Measurements from ENCODE around the gene ADGRF5.

Gene ADGRF5, protein sequence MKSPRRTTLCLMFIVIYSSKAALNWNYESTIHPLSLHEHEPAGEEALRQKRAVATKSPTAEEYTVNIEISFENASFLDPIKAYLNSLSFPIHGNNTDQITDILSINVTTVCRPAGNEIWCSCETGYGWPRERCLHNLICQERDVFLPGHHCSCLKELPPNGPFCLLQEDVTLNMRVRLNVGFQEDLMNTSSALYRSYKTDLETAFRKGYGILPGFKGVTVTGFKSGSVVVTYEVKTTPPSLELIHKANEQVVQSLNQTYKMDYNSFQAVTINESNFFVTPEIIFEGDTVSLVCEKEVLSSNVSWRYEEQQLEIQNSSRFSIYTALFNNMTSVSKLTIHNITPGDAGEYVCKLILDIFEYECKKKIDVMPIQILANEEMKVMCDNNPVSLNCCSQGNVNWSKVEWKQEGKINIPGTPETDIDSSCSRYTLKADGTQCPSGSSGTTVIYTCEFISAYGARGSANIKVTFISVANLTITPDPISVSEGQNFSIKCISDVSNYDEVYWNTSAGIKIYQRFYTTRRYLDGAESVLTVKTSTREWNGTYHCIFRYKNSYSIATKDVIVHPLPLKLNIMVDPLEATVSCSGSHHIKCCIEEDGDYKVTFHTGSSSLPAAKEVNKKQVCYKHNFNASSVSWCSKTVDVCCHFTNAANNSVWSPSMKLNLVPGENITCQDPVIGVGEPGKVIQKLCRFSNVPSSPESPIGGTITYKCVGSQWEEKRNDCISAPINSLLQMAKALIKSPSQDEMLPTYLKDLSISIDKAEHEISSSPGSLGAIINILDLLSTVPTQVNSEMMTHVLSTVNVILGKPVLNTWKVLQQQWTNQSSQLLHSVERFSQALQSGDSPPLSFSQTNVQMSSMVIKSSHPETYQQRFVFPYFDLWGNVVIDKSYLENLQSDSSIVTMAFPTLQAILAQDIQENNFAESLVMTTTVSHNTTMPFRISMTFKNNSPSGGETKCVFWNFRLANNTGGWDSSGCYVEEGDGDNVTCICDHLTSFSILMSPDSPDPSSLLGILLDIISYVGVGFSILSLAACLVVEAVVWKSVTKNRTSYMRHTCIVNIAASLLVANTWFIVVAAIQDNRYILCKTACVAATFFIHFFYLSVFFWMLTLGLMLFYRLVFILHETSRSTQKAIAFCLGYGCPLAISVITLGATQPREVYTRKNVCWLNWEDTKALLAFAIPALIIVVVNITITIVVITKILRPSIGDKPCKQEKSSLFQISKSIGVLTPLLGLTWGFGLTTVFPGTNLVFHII (N-terminal part only)

DNA sequence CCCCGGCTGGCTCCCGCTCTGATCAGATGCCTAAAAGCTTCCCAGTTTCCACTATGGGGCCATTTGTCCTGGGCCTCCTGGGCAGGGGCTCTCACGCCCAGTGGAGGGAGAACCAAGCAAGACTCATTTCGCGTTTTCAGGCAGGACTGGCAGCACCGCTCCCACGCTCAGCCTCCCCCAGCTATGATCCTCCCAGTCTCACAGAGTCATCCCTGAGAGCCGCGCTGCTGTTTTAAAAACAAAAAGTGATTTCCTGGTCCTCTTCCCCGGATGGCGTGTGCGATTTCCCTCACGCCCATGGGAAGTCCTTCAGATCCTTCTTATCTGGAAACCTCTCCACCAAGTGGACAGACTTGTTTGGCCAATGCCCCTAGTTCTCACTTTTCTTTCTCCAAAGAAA, at the start of gene ADGRF5:
ADGRF5 (minus strand) TSS at position 208 of the 400 bp plus-strand sequence. CDS start 15,176 bp downstream, outside the sequence.
- DNase-seq, result no peak

DNA sequence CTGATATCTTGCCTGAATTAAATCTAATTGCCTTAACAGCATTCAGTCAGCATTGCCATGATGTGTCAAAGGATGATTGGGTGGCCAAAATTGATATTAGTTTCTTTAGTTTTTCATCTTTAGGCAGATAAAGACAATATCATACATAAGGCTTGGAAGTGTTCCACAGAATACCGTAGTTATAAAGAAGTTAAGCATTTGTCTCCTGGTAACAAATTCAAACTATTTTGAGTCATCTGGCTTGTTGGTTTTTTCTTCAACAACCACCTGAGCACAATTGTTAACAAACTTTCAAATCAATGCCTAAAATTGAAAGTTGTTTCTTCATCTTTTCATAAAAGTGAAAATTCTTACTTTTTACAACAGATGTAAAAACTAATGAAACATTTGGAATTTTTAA, 47.5 kb upstream of the ADGRF5 start:
- DNase-seq, result peak; percentile 16 to 31

DNA sequence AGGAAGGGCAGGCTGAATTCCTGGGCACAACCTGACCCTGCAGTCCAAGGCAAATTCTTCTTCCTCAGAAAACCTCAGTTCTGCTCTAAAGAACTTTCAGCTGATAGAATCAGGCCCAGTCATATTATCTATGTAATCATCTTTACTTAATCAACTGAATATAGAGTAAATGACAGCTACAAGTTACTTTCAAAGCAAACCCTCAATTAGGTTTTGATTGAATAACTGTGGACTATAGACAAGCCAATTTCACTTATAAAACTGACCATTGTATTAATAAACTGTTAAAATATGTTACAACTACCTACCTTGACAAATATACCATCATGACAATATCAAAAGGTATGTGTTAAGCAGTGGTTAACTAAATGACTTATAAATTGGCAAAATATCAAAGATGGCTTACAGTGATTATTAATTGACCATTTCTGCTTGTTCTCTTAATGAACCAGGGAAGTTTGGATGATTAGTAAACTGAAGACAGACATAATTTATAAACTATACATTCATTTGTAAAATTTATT, 46.1 kb upstream of the ADGRF5 start:
- no peak for DNase-seq

DNA sequence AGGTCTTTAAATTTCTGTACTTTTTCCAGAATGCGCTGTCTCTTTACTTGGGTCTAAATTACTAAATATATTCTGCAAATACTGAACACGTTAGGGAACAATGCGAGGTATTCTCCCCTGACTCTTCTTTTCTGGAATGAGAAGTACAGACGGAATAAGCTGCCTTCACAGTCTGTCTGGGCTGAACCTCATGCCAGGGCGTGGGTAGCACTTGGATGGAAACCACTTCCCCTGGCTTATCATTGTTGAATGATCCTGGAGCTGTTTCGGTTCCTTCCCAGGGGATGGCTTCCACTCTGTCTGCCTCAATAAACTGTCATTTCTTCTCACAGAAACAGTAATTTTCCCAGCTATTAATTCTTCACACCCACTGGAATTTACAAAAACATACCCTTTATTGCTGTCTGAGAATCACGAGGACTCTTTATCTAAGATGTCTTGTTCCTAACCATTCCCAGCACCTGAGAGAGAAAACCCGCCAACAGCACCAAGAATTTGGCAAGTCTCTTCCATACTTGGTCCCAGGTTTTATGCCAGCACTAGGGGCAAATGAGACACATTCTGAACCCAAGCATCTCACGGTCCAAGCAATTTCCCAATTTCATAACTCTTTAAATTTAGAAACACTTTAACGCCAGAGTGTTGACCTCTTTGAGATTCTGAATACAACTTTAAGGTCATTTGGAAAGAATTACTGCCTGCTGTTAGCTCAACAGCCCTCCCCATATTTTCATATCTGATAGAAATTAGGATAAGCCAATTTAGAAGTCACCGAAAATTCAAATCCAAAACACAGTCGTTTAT, 43.2 kb upstream of the ADGRF5 start:
- DNase-seq, result peak in 1 of 2 donors; percentile 26

DNA sequence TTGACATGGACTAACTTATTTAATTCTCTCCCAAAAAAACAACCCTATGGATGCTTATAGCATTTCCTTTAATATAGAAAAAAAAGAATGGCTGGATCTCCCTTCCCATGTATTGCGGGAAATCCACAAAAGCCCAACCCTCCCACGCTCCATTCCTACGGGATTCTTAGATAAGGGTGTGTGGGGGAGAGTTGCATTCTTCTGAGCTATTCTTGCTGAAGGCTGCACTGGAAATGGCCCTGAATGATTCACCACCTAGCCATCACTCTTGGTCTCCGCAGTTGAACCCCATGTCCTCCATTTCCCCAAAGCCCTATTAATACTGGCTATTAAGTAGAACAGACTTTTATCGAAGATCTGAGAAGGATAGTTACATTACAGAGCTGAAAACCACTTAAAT, 41.9 kb upstream of the ADGRF5 start:
- DNase-seq, result no peak

DNA sequence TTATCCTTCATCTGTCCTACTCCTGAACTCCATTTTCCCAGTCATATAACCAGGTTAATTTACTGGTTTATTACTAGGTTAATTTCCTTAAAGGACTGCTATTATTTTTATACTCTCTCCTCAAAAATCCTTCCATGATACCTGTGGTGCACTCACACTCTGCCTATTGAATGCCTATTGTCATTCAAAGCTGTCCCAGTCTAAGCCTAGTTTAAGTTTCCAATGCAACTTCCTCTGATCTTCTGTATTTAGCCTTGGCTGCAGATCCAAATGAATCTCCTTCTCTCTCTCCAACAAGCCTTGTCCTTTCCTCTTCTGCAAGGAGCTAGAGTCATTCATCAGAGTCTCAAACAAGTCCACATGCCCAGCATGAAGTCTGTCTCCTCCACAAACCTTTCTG, 41.3 kb upstream of the ADGRF5 start:
- no peak for DNase-seq

DNA sequence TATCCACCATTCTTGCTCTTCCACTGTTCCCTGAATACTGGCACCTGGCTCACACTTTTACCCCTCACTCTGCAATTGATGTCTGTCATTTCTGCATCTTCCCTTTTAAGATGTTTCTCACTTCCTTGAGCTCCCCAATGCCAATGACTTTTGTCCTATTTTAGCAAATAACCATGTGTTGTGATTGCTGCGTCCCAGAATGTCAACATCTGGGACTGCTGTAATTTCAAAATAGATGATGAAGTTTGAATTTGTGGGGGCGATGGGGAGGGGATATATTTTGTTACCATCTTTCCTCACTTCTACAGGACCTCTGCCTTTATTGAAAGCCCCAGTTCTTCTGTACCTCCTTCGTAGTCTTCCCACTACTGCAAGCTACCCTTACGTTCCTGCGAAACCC, 40.0 kb upstream of the ADGRF5 start:
- peak; percentile 49 to 80 for DNase-seq

DNA sequence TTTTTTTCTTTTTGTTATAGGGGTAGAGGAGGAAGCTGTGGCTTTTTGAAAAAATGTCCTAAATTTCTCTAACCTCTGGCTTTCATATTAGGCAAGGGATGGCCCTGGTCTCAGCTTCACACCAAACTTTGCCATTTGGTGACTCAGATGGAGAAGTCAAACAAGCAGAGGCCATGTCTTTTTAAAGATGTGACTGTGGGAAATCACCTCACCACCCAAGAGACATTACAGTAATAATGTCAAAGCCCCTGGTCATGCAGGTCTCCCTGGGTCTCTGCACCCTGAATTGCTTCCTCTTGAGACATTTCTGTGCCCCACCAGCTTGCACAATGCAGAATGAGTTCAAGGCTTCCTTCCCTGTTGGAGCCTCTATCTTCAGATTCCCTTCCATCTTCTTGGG, 39.5 kb upstream of the ADGRF5 start:
- peak; percentile 63 to 87 for DNase-seq

DNA sequence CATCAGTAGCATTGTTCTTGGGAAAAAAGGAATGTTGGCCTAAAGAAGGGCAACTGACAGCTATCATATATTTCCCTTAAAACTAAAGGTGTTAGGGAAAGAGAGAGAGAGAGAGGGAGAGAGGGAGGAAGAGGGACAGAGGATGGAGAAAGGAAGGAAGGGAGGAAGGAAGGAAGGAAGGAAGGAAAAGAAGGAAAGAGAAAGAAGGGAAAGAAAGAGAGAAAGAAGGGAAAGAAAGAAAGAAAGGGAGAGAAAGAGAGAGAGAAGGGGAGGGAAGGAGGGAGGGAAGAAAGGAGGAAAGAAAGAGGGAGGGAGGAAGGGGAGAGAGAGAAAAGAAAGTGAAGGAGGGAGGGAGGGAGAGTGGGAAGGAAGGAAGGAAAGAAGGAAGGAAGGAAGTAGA, 37.7 kb upstream of the ADGRF5 start:
- DNase-seq, result no peak

DNA sequence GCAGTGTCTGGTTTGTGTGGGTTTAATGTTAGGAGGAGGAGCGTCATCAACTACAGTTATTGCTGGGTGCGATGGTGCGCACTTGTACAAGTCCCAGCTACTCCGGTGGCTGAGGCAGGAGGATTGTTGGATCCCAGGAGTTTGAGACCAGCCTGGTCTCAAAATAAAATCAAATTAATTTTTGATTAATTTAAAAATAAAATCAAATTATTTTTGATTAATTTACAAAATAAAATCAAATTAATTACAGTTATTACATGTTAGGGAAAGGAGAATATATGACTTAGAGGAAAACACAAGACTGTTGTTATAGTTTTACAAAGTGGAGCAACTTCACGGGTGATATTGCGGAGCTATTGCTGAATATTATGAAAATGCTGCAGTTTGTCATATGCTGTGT, 34.7 kb upstream of the ADGRF5 start:
- no peak for DNase-seq

DNA sequence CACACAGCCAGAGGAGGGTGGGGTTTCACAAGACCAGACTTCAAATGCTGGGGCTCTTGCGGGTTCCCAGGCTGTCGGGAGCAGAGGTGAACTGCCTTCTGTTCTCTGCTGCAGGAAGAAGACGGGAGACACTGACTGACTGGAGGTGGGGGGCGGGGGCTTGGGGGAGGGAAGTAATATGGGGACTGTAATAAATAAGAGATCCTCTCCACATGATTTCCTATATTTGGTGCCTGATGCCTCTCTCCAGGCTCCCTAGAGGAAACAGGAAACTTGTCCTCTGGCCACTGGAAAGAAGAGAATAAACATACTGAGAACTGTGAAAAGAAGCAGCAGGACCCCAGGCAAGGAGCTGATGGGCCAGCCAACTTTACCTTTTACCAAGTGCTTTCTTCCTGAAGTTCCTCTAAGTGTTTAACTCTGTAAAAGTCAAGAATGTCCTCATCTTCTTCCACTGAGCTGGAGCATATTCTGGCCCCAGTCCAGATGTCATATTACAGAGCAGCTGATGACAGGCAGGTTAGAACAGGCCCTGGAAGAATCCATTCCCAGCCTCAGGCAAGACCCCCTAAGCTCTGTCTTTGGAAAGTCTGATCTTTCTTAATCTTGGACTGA, 33.2 kb upstream of the ADGRF5 start:
- no peak for DNase-seq

DNA sequence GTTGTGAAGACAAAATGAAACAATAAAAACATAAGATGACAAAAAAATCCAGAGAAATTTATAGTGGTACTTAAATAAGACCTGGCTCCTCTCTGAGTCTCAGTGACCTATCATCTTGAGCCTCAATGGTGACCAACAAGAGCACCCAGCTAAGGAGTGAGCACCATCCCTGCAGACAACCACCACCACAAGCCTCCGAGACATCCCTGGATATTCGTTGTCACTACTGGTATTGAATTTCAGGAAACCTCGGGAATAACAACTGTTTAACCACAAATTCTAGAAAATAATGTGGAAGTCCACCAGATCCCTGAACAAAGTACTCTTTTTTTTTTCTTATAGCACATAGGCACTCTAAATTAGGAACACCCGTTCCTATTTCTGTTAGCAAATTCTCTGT, 32.2 kb upstream of the ADGRF5 start:
- DNase-seq, result no peak

DNA sequence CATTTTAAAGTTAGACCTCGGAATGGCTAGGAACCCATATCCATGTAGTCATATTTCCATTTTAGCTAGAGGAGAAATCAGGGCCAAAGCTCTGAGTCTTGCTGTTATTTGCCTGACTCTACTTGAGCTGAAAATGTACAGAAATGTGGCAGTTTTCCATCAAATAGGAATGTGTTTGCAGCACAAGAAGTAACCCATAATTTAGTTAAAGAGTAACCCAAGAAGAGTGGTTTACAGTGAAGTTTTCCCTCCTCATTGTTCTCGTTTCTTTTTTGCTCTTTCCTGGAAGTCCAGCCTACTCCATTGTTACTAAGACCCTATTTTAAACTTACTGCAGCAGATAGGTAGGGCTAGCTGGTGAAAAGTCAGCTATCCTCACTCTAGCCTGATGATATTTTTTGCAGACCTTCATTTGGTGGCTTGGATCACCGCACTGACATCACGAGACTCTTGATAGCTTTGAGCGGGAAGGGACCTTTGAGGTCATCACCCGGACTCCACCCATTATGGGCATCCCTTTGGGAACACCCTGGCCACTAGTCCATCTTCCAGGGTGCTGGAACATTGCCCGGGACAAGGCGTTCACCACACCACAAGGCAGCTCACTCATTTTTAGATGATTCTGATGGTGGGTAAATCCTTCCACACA, 28.0 kb upstream of the ADGRF5 start:
- DNase-seq, result no peak

DNA sequence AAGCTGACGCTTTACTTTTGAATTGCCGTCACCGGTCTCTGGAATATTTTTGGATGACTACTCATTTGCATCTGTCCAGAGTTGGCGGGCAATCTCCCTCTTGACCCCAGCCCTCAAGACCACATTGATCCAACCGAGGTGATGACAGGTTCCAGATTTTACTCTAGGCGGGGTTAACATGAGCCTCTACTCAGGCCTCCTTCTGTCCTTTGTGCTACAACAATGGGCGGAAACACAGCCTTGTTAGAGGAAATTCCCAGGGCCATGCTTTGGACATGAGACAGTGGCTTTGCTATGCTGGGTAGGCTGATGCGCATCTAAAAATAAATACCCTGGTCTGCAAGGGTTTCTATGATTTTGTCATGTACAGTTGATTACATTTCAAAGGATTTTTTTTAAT, 27.0 kb upstream of the ADGRF5 start:
- DNase-seq, result no peak

DNA sequence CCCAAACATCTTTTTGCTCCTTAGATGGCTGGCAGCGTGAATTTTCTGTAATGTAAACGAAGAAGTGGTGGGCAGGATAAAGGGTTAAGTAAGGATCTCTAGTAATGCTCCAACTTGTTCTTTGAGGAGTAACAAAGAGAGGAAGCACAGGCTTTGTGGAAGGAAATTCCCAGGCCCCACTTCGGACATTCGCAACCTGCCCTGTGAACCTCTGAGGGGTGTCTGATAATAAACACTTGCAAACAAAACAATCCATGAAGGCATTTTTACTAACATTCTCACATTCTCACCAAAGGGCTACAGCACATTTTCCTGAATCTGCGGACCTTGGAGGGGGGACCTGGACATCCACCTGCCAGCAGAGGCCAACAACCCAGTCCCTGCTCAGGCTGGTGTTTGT, 25.8 kb upstream of the ADGRF5 start:
- no peak for DNase-seq

DNA sequence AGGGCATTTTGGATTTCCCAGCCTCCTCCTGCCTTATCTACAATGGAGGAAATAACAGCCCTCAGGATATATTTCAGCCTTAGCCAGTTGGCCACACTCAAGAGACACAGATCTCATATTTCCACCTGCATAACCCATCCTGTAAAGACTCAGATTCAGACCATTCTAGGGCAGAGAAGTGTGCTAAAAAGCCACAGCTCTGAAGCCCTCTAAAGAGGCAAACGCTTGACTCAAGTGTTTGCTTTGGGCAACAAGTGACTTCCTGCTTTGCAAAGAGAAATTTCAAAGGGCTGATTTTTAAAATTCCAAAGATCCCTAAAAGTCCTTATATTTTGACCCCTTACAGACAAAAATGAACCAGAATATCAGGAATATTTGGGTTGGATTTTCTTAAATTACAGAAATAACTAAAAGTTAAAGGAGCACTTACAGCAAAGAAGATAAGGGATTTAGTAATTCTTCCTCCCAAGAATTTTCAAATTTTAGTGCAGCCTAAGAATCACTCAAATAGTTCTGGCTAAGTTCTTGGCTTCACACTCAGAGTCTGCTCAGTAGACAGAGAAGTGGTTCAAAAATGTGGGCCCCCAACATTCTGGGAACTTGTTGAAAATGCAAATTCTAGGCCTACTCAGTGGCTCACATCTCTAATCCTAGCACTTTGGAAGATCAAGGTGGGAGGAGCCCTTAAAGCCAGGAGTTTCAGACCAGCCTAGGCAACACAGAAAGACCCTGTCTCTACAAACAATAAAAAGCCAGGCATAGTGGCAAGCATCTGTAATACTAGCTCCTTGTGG, 18.9 kb upstream of the ADGRF5 start:
- no peak for DNase-seq

DNA sequence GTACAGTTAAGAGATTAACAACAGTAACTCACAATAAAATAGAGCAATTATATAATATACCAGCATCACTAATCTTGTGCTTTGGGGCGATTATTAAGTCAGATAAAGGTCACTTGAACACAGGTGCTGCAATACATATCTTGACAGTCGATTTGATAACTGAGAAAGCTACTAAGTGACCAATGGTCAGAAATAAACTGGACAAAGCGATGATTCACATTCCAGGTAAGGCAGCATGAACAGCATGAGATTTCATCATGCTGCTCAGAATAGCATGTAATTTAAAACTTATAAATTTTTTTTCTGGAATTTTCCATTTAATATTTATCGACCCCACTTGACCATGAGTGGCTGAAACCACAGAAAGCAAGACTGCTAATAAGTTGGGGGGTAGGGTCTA, 15.9 kb upstream of the ADGRF5 start:
- no peak for DNase-seq

DNA sequence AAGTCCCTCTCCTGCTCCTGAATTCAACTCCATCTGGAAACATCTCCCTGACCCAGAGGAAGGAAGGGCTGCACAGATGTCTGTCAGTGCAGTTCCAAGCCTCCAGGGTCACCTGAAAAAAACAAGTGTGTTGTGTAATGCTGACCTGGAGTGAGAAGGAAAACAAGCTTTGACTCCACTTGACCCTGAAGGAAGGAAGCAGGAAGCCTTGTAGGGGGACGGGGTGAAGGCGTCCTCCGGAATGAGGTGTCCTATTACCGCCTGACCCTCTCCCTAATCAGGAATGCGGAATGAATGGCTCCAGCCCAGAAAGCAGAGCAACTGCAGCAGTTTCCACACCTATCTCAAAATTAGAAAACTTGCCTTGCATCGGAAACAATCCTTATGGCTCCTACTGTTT, 13.9 kb upstream of the ADGRF5 start:
- no peak for DNase-seq

DNA sequence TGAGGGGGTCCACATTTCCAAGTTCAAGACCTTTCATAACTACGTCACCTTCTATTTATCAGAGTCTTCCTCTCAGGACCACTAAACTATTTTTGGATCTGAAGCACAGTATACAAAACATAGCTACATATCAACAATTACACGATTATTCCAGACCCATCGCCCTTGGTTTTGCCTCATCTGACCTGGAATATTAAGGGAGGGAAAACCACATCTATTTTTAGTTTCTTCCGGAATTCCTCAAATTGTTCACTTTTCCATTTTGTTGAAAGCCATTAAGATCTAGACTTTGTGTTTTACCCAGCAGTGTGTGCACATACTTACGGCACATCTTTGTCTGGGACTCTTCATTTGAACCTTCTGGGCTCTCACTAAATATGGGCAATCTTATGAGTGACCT, 12.0 kb upstream of the ADGRF5 start:
- DNase-seq, result no peak
